ENCODE measurements around the gene GRN. TPM values are rescaled to one million over a fixed set of nuclear protein-coding genes. Genes with fewer than 3 reads are reported as not detected.

The GRN gene
- total and polyA plus RNA-seq, 7 experiments from 2014 or later: 49.5 to 374 (median 52.2) TPM

- no peak for DNase-seq
- Histone ChIP-seq H3K4me1 (ENCODE audit: control insufficient read depth in 2 of 2, insufficient read depth in 2 of 2, low read length in 2 of 2) (peaks cover 0 to 17% of the 10 kb centered on the region in 2 donors), H3K4me3 (ENCODE audit: low read length) (no peak overlapping the region), H3K27ac (ENCODE audit: low read depth, low read length) (no peak overlapping the region), H3K27me3 (ENCODE audit: control insufficient read depth in 2 of 2, insufficient read depth in 2 of 2, low read length in 2 of 2) (peaks cover 0 to 21% of the 10 kb centered on the region in 2 donors), H3K36me3 (ENCODE audit: control insufficient read depth in 2 of 3, insufficient read depth in 3 of 3, low read length in 3 of 3) (peaks cover 0 to 33% (median 0%) of the 10 kb centered on the region in 3 experiments), H3K9me3 (ENCODE audit: control insufficient read depth in 2 of 3, low read length in 3 of 3) (no peaks in the 10 kb centered on the region)
- Mint-ChIP-seq H3K27me3 (peaks cover 25 to 41% (median 32%) of the 10 kb centered on the region in 5 donors), H3K9me3 (peaks cover 0 to 2% (median 0%) of the 10 kb centered on the region in 11 donors), H3K4me3 (peak overlapping the region in 5 of 10 donors; percentile 5 to 65 (median 22)), H3K27ac (no peak overlapping the region), H3K4me1 (peaks cover 10 to 34% (median 21%) of the 10 kb centered on the region in 7 donors), H3K36me3 (peaks cover 3 to 19% (median 5%) of the 10 kb centered on the region in 5 donors)
- ATAC-seq: no peak
- intact Hi-C loops (cut with micrococcal nuclease): no loop called here
- POLR2A ChIA-PET: interaction anchor here (0.9 to 3.1 kb wide), 3 partner anchors 9 to 97 kb away, joined by 4 to 21 read pairs (median 5); partner anchors contain the start of gene UBTF
- CTCF ChIA-PET: interaction anchor here (1.0 kb wide), 1 partner anchor 108 kb away, joined by 3 read pairs; no protein-coding TSS in a partner anchor
These were observed 27.6 kb upstream of the GRN start for GRCh38 chr17:44317545-44317944.

GRCh38 chr17:44318077-44318892, 26.8 kb upstream of the GRN start:
- Mint-ChIP-seq H3K4me1 (peaks cover 10 to 41% (median 21%) of the 10 kb centered on the region in 7 donors), H3K36me3 (peaks cover 3 to 19% (median 5%) of the 10 kb centered on the region in 5 donors), H3K27ac (no peak overlapping the region), H3K4me3 (no peak overlapping the region), H3K27me3 (peaks cover 25 to 34% (median 32%) of the 10 kb centered on the region in 5 donors), H3K9me3 (peaks cover 0 to 2% (median 0%) of the 10 kb centered on the region in 11 donors)
- no peak overlapping the region for H3K4me3 ChIP-seq (ENCODE audit: low read length)
- peaks cover 0 to 21% of the 10 kb centered on the region in 2 donors for H3K27me3 ChIP-seq (ENCODE audit: control insufficient read depth in 2 of 2, insufficient read depth in 2 of 2, low read length in 2 of 2)
- ATAC-seq (no peak), DNase-seq (no peak)
- peaks cover 0 to 17% of the 10 kb centered on the region in 2 donors for H3K4me1 ChIP-seq (ENCODE audit: control insufficient read depth in 2 of 2, insufficient read depth in 2 of 2, low read length in 2 of 2)
- CTCF ChIA-PET: interaction anchor here (1.0 kb wide), 1 partner anchor 109 kb away, joined by 3 read pairs; no protein-coding TSS in a partner anchor
- no peaks in the 10 kb centered on the region for H3K9me3 ChIP-seq (ENCODE audit: control insufficient read depth in 2 of 3, low read length in 3 of 3)
- intact Hi-C loops (cut with micrococcal nuclease): no loop called here
- peaks cover 0 to 33% (median 0%) of the 10 kb centered on the region in 3 experiments for H3K36me3 ChIP-seq (ENCODE audit: control insufficient read depth in 2 of 3, insufficient read depth in 3 of 3, low read length in 3 of 3)
- H3K27ac ChIP-seq (ENCODE audit: low read depth, low read length): no peak overlapping the region
- POLR2A ChIA-PET: interaction anchor here (0.9 kb wide), 1 partner anchor 9 kb away, joined by 4 read pairs; no protein-coding TSS in a partner anchor

GRCh38 chr17:44320066-44320465, 25.0 kb upstream of the GRN start:
- Mint-ChIP-seq H3K36me3 (peaks cover 0 to 19% (median 5%) of the 10 kb centered on the region in 5 donors), H3K27ac (no peak overlapping the region), H3K27me3 (peaks cover 18 to 24% (median 23%) of the 10 kb centered on the region in 5 donors), H3K4me1 (peaks cover 10 to 41% (median 22%) of the 10 kb centered on the region in 7 donors), H3K4me3 (no peak overlapping the region), H3K9me3 (peaks cover 0 to 2% (median 0%) of the 10 kb centered on the region in 11 donors)
- Histone ChIP-seq H3K27me3 (ENCODE audit: control insufficient read depth in 2 of 2, insufficient read depth in 2 of 2, low read length in 2 of 2) (peaks cover 0 to 15% of the 10 kb centered on the region in 2 donors), H3K4me3 (ENCODE audit: low read length) (no peak overlapping the region), H3K4me1 (ENCODE audit: control insufficient read depth in 2 of 2, insufficient read depth in 2 of 2, low read length in 2 of 2) (peaks cover 8 to 20% of the 10 kb centered on the region in 2 donors), H3K36me3 (ENCODE audit: control insufficient read depth in 2 of 3, insufficient read depth in 3 of 3, low read length in 3 of 3) (peaks cover 0 to 33% (median 0%) of the 10 kb centered on the region in 3 experiments), H3K27ac (ENCODE audit: low read depth, low read length) (no peak overlapping the region), H3K9me3 (ENCODE audit: control insufficient read depth in 2 of 3, low read length in 3 of 3) (no peaks in the 10 kb centered on the region)
- CTCF ChIA-PET: interaction anchor here (1.7 to 2.1 kb wide), 2 partner anchors 95 to 110 kb away, joined by 3 to 7 read pairs; no protein-coding TSS in a partner anchor
- no peak for ATAC-seq
- no peak for DNase-seq
- POLR2A ChIA-PET: interaction anchor here (1.0 to 1.7 kb wide), 2 partner anchors 10 to 110 kb away, joined by 3 to 7 read pairs; no protein-coding TSS in a partner anchor
- intact Hi-C loops (cut with micrococcal nuclease): loop anchor here in 1 of 2 donors (10.0 kb wide), 1 partner anchor 845 kb away; the partner anchor contains the start of gene HEXIM2

- peaks cover 0 to 7% of the 10 kb centered on the region in 2 donors for H3K27me3 ChIP-seq (ENCODE audit: control insufficient read depth in 2 of 2, insufficient read depth in 2 of 2, low read length in 2 of 2)
- peaks cover 0 to 33% (median 0%) of the 10 kb centered on the region in 3 experiments for H3K36me3 ChIP-seq (ENCODE audit: control insufficient read depth in 2 of 3, insufficient read depth in 3 of 3, low read length in 3 of 3)
- H3K4me1 Mint-ChIP-seq: peaks cover under 1 to 32% (median 14%) of the 10 kb centered on the region in 7 donors
- H3K4me3 Mint-ChIP-seq: peak overlapping the region in 2 of 10 donors; percentile 11 to 89
- POLR2A ChIA-PET: interaction anchor here (0.6 to 1.7 kb wide), 4 partner anchors 12 to 112 kb away, joined by 3 to 7 read pairs (median 4); no protein-coding TSS in a partner anchor
- ATAC-seq (no peak), DNase-seq (no peak)
- no peak overlapping the region for H3K4me3 ChIP-seq (ENCODE audit: low read length)
- H3K9me3 Mint-ChIP-seq: peaks cover 0 to 2% (median 0%) of the 10 kb centered on the region in 11 donors
- H3K27ac Mint-ChIP-seq: no peak overlapping the region
- CTCF ChIA-PET: interaction anchor here (1.7 to 2.1 kb wide), 2 partner anchors 96 to 112 kb away, joined by 3 to 7 read pairs; no protein-coding TSS in a partner anchor
- peaks cover 0 to 15% (median 5%) of the 10 kb centered on the region in 5 donors for H3K36me3 Mint-ChIP-seq
- intact Hi-C loops (cut with micrococcal nuclease): loop anchor here in 1 of 2 donors (10.0 kb wide), 1 partner anchor 843 kb away; the partner anchor contains the start of gene HEXIM2
- H3K27me3 Mint-ChIP-seq: peaks cover 7 to 13% (median 12%) of the 10 kb centered on the region in 5 donors
- no peak overlapping the region for H3K27ac ChIP-seq (ENCODE audit: low read depth, low read length)
- H3K4me1 ChIP-seq (ENCODE audit: control insufficient read depth in 2 of 2, insufficient read depth in 2 of 2, low read length in 2 of 2): peaks cover 8 to 12% of the 10 kb centered on the region in 2 donors
- H3K9me3 ChIP-seq (ENCODE audit: control insufficient read depth in 2 of 3, low read length in 3 of 3): no peaks in the 10 kb centered on the region
These were observed 23.6 kb upstream of the GRN start for GRCh38 chr17:44321246-44322120.

GRCh38 chr17:44322236-44322895, 22.7 kb upstream of the GRN start:
- peak overlapping the region in 2 of 9 donors; percentile 33 to 45 for H3K27ac Mint-ChIP-seq
- Histone ChIP-seq H3K4me1 (ENCODE audit: control insufficient read depth in 2 of 2, insufficient read depth in 2 of 2, low read length in 2 of 2) (peaks cover 13 to 17% of the 10 kb centered on the region in 2 donors), H3K4me3 (ENCODE audit: low read length) (no peak overlapping the region), H3K9me3 (ENCODE audit: control insufficient read depth in 2 of 3, low read length in 3 of 3) (no peaks in the 10 kb centered on the region), H3K27me3 (ENCODE audit: control insufficient read depth in 2 of 2, insufficient read depth in 2 of 2, low read length in 2 of 2) (no peaks in the 10 kb centered on the region), H3K27ac (ENCODE audit: low read depth, low read length) (no peak overlapping the region), H3K36me3 (ENCODE audit: control insufficient read depth in 2 of 3, insufficient read depth in 3 of 3, low read length in 3 of 3) (peaks cover 0 to 33% (median 0%) of the 10 kb centered on the region in 3 experiments)
- DNase-seq (no peak), ATAC-seq (no peak)
- H3K9me3 Mint-ChIP-seq: peaks cover 0 to under 1% (median 0%) of the 10 kb centered on the region in 11 donors
- peaks cover 0 to 14% (median 5%) of the 10 kb centered on the region in 5 donors for H3K36me3 Mint-ChIP-seq
- intact Hi-C loops (cut with micrococcal nuclease): loop anchor here in 1 of 2 donors (10.0 kb wide), 1 partner anchor 842 kb away; the partner anchor contains the start of gene HEXIM2
- POLR2A ChIA-PET: interaction anchor here (4.7 to 5.0 kb wide), 2 partner anchors 106 to 110 kb away, joined by 31 to 60 read pairs; no protein-coding TSS in a partner anchor
- peaks cover 3 to 4% (median 3%) of the 10 kb centered on the region in 5 donors for H3K27me3 Mint-ChIP-seq
- CTCF ChIA-PET: no interaction called here
- peaks cover 0 to 34% (median 16%) of the 10 kb centered on the region in 7 donors for H3K4me1 Mint-ChIP-seq
- peak overlapping the region in 7 of 10 donors; percentile 10 to 93 (median 27) for H3K4me3 Mint-ChIP-seq

Measured in naive thymus-derived CD4-positive, alpha-beta T cell (primary cell).